Smooth muscle cell (in vitro differentiated cells): Measurements from ENCODE around the gene TNNT2. TPM values are rescaled to one million over a fixed set of nuclear protein-coding genes. Genes with fewer than 3 reads are reported as not detected.

Experiments used
- DNase-seq: peaks from one replicate; lab custom pipeline; 2025; ENCODE audit not compliant: unreplicated experiment; lab: John Stamatoyannopoulos, UW
- H2AFZ ChIP-seq: fragments of 200-600 bp; sonication (generic); 2 replicates; pipeline ENCODE4 v1.6.0; 2016; ENCODE audit warnings: antibody characterized with exemption, low read depth, mild to moderate bottlenecking
- H3F3A ChIP-seq: fragments of 200-600 bp; sonication (generic); 2 replicates; pipeline ENCODE4 v1.6.0; 2017; ENCODE audit warnings: antibody characterized with exemption, low read depth
- H3K27ac ChIP-seq: fragments of 200-600 bp; sonication (generic); 2 replicates; pipeline ENCODE4 v1.5.1; 2016; ENCODE audit warnings: low read depth, mild to moderate bottlenecking
- H3K27me3 ChIP-seq: fragments of 200-600 bp; sonication (generic); 2 replicates; pipeline ENCODE4 v1.6.1; 2016; ENCODE audit warnings: low read depth, mild to moderate bottlenecking
- H3K36me3 ChIP-seq: fragments of 200-600 bp; sonication (generic); 2 replicates; pipeline ENCODE4 v1.5.1; 2016; ENCODE audit warnings: low read depth
- H3K4me1 ChIP-seq: fragments of 200-600 bp; sonication (generic); 2 replicates; pipeline ENCODE4 v1.5.1; 2016; ENCODE audit warnings: low read depth
- H3K4me2 ChIP-seq: fragments of 200-600 bp; sonication (generic); 2 replicates; pipeline ENCODE4 v1.6.0; 2016; ENCODE audit warnings: mild to moderate bottlenecking
- H3K4me3 ChIP-seq: fragments of 200-600 bp; sonication (generic); 2 replicates; pipeline ENCODE4 v1.5.1; 2016; ENCODE audit warnings: mild to moderate bottlenecking
- H3K79me2 ChIP-seq: fragments of 200-600 bp; sonication (generic); 2 replicates; pipeline ENCODE4 v1.6.0; 2016; ENCODE audit warnings: low read depth, mild to moderate bottlenecking
- H3K9ac ChIP-seq: fragments of 200-600 bp; sonication (generic); 2 replicates; pipeline ENCODE4 v1.6.0; 2016; ENCODE audit warnings: low read depth
- H3K9me3 ChIP-seq: fragments of 200-600 bp; sonication (generic); replicated peaks from 2 replicates; pipeline ENCODE4 v1.5.1; 2016; ENCODE audit warnings: low read depth
- H4K20me1 ChIP-seq: fragments of 200-600 bp; sonication (generic); 2 replicates; pipeline ENCODE4 v1.6.0; 2016; ENCODE audit warnings: low read depth
- CTCF ChIP-seq: fragments of 200-600 bp; sonication (generic); IDR thresholded peaks from 2 replicates; pipeline ENCODE4 v1.5.1; 2017; ENCODE audit warnings: borderline replicate concordance, mild to moderate bottlenecking, antibody characterized with exemption; ENCODE audit not compliant: insufficient read depth, poor library complexity, severe bottlenecking
- WGBS: methylation state at CpG from one replicate; pipeline ENCODE4 v1.1.7; 2016; ENCODE audit warnings: low lambda C conversion rate; 5-methylcytosine and 5-hydroxymethylcytosine counted together
- polyA plus RNA-seq: library from polyadenylated mRNA; unstranded; fragments of >200 nt; fragmentation: Nextera tagmentation; extraction: Ambion mirVana; gene quantifications from 2 replicates; pipeline ENCODE4 v1.2.1, GENCODE V29; 2016
- total RNA-seq: library from RNA; depleted of rRNA; stranded (reverse); fragments of >200 nt; gene quantifications from 2 replicates; pipeline ENCODE4 v1.2.3, GENCODE V29; 2014

Gene TNNT2
- total and polyA plus RNA-seq, 2 experiments from 2014 or later, result 4.4 to 6.5 TPM

DNA sequence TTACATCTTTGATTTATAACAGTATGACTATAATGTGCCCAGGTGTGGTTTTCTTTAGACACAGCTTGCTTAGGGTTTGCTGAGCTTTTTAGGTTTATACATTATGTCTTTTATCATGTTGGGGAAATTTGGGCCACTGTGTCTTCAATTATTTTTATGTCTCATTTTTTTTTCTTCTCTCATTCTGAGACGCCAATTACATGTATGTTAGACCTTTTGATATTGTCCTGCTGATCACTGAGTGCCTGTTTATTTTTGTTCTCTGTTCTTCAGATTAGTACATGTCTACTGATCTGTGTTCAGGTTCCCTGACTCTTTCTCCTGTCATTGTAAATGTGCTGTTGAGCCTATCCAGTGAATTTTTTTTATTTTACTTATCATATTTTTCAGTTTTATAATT is 36.1 kb downstream of the TNNT2 start:
- H3K9ac ChIP-seq, result no peak overlapping the region
- no peaks in the 10 kb centered on the region for H3K36me3 ChIP-seq
- TF ChIP-seq CTCF, result no peak
- no peaks in the 10 kb centered on the region for H3F3A ChIP-seq
- H3K4me3 ChIP-seq, result no peak overlapping the region
- no peaks in the 10 kb centered on the region for H4K20me1 ChIP-seq
- 100% methylated on average over 1 of the region's 1 CpG for WGBS
- H3K4me1 ChIP-seq, result no peaks in the 10 kb centered on the region
- H3K27ac ChIP-seq, result no peak overlapping the region
- H3K79me2 ChIP-seq, result no peaks in the 10 kb centered on the region
- no peak for DNase-seq
- H3K9me3 ChIP-seq, result no peaks in the 10 kb centered on the region
- H3K4me2 ChIP-seq, result no peak overlapping the region
- no peaks in the 10 kb centered on the region for H3K27me3 ChIP-seq
- no peak overlapping the region for H2AFZ ChIP-seq

DNA sequence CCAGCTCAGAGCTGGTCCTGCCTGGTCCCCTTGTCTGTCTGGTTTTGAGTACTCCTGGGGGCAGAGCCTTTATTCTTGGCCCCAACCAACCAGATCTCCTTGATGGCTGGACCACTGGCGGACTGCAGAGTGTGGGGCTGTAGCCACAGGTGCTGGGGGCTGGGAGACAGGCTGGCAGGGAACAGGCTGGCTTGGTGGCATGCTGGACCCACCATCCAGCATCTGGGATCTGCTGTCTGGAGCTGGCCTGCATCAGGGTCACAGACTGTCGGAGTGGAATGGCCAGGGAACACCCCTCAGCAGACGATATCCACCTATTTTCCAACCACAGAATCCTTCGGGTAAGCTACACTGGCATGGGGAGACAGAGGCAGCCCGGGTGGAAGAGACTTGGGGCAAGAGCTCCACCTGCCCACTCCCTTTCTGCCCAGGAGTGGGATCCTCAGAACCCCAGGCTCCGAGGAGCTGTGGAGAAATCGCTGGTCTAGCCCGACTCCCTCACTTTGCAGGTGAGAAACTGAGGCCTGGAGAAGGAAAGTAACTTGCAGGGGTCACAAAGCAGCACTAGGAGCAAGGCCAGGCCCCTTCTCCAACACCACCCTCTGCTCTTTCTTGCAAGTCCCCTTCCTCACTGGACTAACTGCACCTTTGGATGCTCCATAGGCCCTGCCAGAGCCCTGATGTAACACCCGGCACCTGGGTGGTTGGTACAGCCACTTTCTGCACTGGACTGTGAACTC is 40.6 kb downstream of the TNNT2 start:
- Histone ChIP-seq H3K79me2 (no peaks in the 10 kb centered on the region), H3K36me3 (no peaks in the 10 kb centered on the region), H2AFZ (no peak overlapping the region), H3K4me2 (no peak overlapping the region), H4K20me1 (no peaks in the 10 kb centered on the region), H3K9ac (no peak overlapping the region), H3K4me1 (no peaks in the 10 kb centered on the region), H3F3A (no peaks in the 10 kb centered on the region), H3K9me3 (no peaks in the 10 kb centered on the region), H3K27me3 (no peaks in the 10 kb centered on the region), H3K4me3 (no peak overlapping the region), H3K27ac (no peak overlapping the region)
- DNase-seq, result no peak
- WGBS, result 97% methylated on average over 9 of the region's 9 CpGs
- no peak for TF ChIP-seq CTCF

DNA sequence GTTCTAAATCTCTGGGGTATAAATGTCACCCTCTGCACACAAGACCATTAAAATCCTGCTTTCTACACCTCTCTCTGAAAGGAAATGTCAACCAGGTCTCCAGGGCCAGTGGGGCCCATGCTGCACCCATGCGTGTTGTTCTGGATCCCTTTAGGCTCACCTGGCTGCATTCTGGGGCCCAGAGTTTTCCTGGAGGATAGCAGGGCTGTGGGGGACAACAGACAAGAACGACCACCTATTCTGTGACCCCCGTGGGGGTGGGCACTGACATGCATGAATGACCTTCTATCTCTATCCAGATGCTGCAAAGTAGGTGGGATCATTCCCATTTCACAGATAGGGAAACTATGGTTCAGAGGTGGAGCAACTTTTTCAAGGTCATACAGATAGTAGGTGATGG is 41.6 kb downstream of the TNNT2 start:
- 85% methylated on average over 3 of the region's 3 CpGs for WGBS
- Histone ChIP-seq H3K79me2 (no peaks in the 10 kb centered on the region), H3K27ac (peak overlapping the region; percentile 0), H3K9me3 (no peaks in the 10 kb centered on the region), H3K9ac (no peak overlapping the region), H3K4me2 (no peak overlapping the region), H2AFZ (no peak overlapping the region), H3K4me3 (no peak overlapping the region), H3K36me3 (no peaks in the 10 kb centered on the region), H3F3A (no peaks in the 10 kb centered on the region), H3K27me3 (no peaks in the 10 kb centered on the region), H3K4me1 (no peaks in the 10 kb centered on the region), H4K20me1 (no peaks in the 10 kb centered on the region)
- TF ChIP-seq CTCF, result no peak
- DNase-seq, result no peak
